Spleen (tissue), 7 donors: Measurements from ENCODE around the gene HNRNPL.
"Not testable (repeated sequence)": the region's sequence is repeated elsewhere in the genome, so short reads cannot be mapped to it uniquely, and the experiment has no call there.

Experiments used
- POLR2A ChIP-seq, 3 donors: fragments of 450-650 bp; IDR thresholded peaks; one replicate each; pipeline ENCODE4 v1.5.1; 2017; ENCODE audit warnings: antibody characterized with exemption in 3 of 3, mild to moderate bottlenecking in 1 of 3
- POLR2AphosphoS5 ChIP-seq, 3 donors: sonication (generic); formaldehyde crosslinking; IDR thresholded peaks; one replicate each; pipeline ENCODE4 v1.5.1; 2017; ENCODE audit warnings: antibody characterized with exemption in 3 of 3
- TF ChIP-seq, protein P1 (sequence below), 11 experiments: fragments of 200-600 bp in 7 of 11; fragments of 450-650 bp in 4 of 11; sonication (generic) in 4 of 11; IDR thresholded peaks in 8 of 11; conservative IDR thresholded peaks in 3 of 11; 1 replicate in 7 of 11; 2 replicates in 4 of 11; pipeline versions ENCODE4 v1.4.0 to v1.8.0; 2016 to 2021; ENCODE audit warnings: antibody characterized with exemption in 11 of 11, inconsistent platforms in 4 of 11, mild to moderate bottlenecking in 1 of 11
- donor health status: DM: no; HTN: no; CAD: no; lungs with moderate emphysema.
- donor health status: DM: no; HTN: no; CAD: no.
- donor health status: DM: no; HTN: no; CAD: no.

DNA sequence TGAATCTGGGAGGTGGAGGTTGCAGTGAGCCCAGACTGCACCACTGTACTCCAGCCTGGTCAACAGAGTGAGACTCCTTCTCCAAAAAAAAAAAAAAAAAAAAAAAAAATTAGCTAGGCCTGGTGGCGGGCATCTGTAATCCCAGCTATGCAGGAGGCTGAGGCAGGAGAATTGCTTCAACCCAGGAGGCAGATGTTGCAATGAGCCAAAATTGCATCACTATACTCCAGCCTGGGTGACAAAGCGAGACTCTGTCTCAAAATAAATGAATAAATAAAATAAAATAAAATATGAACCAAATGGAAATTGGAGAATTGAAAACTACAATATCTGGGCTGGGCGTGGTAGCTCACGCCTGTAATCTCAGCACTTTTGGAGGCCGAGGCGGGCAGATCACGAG is 20.6 kb downstream of the HNRNPL start:
- TF ChIP-seq, protein P1, sequence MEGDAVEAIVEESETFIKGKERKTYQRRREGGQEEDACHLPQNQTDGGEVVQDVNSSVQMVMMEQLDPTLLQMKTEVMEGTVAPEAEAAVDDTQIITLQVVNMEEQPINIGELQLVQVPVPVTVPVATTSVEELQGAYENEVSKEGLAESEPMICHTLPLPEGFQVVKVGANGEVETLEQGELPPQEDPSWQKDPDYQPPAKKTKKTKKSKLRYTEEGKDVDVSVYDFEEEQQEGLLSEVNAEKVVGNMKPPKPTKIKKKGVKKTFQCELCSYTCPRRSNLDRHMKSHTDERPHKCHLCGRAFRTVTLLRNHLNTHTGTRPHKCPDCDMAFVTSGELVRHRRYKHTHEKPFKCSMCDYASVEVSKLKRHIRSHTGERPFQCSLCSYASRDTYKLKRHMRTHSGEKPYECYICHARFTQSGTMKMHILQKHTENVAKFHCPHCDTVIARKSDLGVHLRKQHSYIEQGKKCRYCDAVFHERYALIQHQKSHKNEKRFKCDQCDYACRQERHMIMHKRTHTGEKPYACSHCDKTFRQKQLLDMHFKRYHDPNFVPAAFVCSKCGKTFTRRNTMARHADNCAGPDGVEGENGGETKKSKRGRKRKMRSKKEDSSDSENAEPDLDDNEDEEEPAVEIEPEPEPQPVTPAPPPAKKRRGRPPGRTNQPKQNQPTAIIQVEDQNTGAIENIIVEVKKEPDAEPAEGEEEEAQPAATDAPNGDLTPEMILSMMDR (IDR thresholded peaks at IDR 0.05 in 8 of 11, conservative IDR thresholded peaks at IDR 0.05 in 3 of 11): not testable (repeated sequence)
- not testable (repeated sequence) for TF ChIP-seq POLR2A, POLR2AphosphoS5 (IDR thresholded peaks at IDR 0.05)
